Measurements from ENCODE around the gene PKIB.
"Not testable (repeated sequence)": the region's sequence is repeated elsewhere in the genome, so short reads cannot be mapped to it uniquely, and the experiment has no call there.

Gene PKIB

GRCh38 chr6:122734529-122735395 lies 124.6 kb downstream of the PKIB start:
- H3K27me3 ChIP-seq (ENCODE audit: low read depth): peaks cover 17% of the 10 kb centered on the region
- H3K4me1 ChIP-seq: no peaks in the 10 kb centered on the region
- in situ Hi-C loops (cut with MboI; ENCODE audit: low sequenced_read_pairs): no loop called here
- no peaks in the 10 kb centered on the region for H3K9me3 ChIP-seq
- DNase-seq (ENCODE audit: low spot score in 2 of 2): no peak
- H3K4me3 ChIP-seq: no peak overlapping the region
- no peaks in the 10 kb centered on the region for H3K36me3 ChIP-seq (replicated peaks)

DNA sequence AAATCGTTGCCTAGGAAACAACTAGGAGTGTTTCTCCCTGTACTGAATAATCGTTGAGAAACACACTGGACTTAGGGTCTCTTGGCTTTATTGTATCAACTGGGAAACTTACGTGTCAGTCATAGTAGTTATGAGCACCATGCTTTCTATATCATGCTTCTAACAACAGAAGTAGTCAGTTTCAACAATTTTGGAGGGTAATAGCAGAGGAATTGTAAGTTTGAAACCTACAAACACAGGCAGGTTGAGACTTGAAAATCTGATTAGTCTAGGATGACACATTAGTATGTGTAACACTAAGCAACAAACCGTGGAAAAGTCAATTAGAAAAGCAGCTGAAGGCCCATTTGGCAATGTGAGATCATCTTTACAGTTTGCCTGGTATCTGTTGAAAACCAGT lies 125.4 kb downstream of the PKIB start:
- in situ Hi-C loops (cut with MboI; ENCODE audit: low sequenced_read_pairs): no loop called here
- no peaks in the 10 kb centered on the region for H3K36me3 ChIP-seq (replicated peaks)
- H3K27me3 ChIP-seq (ENCODE audit: low read depth): peaks cover 17% of the 10 kb centered on the region
- no peak for DNase-seq (ENCODE audit: low spot score in 2 of 2)
- H3K4me1 ChIP-seq: no peaks in the 10 kb centered on the region
- H3K4me3 ChIP-seq: no peak overlapping the region
- H3K9me3 ChIP-seq: no peaks in the 10 kb centered on the region

GRCh38 chr6:122736163-122736562 lies 126.0 kb downstream of the PKIB start:
- Histone ChIP-seq H3K9me3 (no peaks in the 10 kb centered on the region), H3K4me3 (no peak overlapping the region), H3K27me3 (ENCODE audit: low read depth) (peaks cover 17% of the 10 kb centered on the region), H3K4me1 (no peaks in the 10 kb centered on the region), H3K36me3 (replicated peaks) (no peaks in the 10 kb centered on the region)
- no peak for DNase-seq (ENCODE audit: low spot score in 2 of 2)
- in situ Hi-C loops (cut with MboI; ENCODE audit: low sequenced_read_pairs): no loop called here

- no peak overlapping the region for H3K4me3 ChIP-seq
- in situ Hi-C loops (cut with MboI; ENCODE audit: low sequenced_read_pairs): no loop called here
- H3K27me3 ChIP-seq (ENCODE audit: low read depth): peaks cover 17% of the 10 kb centered on the region
- H3K9me3 ChIP-seq: no peaks in the 10 kb centered on the region
- H3K36me3 ChIP-seq (replicated peaks): no peaks in the 10 kb centered on the region
- H3K4me1 ChIP-seq: no peaks in the 10 kb centered on the region
- no peak for DNase-seq (ENCODE audit: low spot score in 2 of 2)
Measured at GRCh38 chr6:122736616-122737015, 126.4 kb downstream of the PKIB start.

DNA sequence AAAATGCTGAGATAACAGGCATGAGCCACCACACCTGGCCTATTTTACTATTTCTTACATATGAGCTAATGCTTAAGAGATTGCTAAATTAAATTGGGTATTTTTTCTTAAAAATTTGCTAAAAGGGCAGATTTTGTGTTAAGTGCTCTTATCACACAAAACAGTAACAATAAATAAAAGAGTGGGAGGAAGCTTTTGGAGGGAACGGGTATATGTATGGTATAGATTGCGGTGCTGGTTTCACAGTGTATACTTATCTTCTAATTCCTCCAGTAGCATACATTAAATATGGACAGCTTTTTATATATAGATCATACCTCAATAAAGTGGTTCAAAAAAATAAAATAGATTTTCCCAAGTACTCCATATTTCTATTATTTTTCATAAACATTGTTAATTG lies 129.9 kb downstream of the PKIB start:
- no peaks in the 10 kb centered on the region for H3K36me3 ChIP-seq (replicated peaks)
- H3K4me3 ChIP-seq: no peak overlapping the region
- DNase-seq (ENCODE audit: low spot score in 2 of 2): no peak
- H3K9me3 ChIP-seq: no peaks in the 10 kb centered on the region
- no peaks in the 10 kb centered on the region for H3K4me1 ChIP-seq
- H3K27me3 ChIP-seq (ENCODE audit: low read depth): peaks cover 8% of the 10 kb centered on the region; the same call in 1 of the 2 replicates
- in situ Hi-C loops (cut with MboI; ENCODE audit: low sequenced_read_pairs): loop anchor here (10.0 kb wide), 1 partner anchor 95 kb away; no protein-coding TSS in a partner anchor

GRCh38 chr6:122740936-122741335 lies 130.7 kb downstream of the PKIB start:
- no peak for DNase-seq (ENCODE audit: low spot score in 2 of 2)
- in situ Hi-C loops (cut with MboI; ENCODE audit: low sequenced_read_pairs): loop anchor here (10.0 kb wide), 1 partner anchor 94 kb away; no protein-coding TSS in a partner anchor
- H3K9me3 ChIP-seq: no peaks in the 10 kb centered on the region

DNA sequence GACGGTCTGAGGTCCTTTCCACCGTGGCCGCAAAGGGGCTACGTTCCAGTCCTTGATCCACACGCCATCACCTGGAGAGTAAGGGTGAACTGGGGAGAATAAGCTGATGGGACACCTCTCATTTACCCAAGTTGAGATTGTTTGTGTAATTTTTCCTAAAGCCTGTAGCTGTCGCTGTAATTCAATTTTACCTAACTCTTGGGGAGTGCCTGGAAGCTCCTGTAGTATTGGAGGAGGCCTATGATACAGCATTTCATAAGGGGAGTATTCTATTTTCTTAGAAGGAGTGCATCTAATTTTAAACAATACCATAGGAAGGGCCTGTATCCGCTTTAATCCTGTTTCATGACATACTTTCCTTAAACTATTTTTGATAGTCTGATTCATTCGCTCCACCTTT lies 134.0 kb downstream of the PKIB start:
- H3K9me3 ChIP-seq; H3K36me3 ChIP-seq (replicated peaks); DNase-seq (ENCODE audit: low spot score in 2 of 2); H3K4me1 ChIP-seq; H3K4me3 ChIP-seq; H3K27me3 ChIP-seq (ENCODE audit: low read depth): not testable (repeated sequence)
- in situ Hi-C loops (cut with MboI; ENCODE audit: low sequenced_read_pairs): loop anchor here (10.0 kb wide), 1 partner anchor 91 kb away; no protein-coding TSS in a partner anchor

More at GRCh38 chr6:122740936-122741335, 130.7 kb downstream of the PKIB start:
- H3K4me1 ChIP-seq: no peaks in the 10 kb centered on the region
- no peaks in the 10 kb centered on the region for H3K27me3 ChIP-seq (ENCODE audit: low read depth)
- no peak overlapping the region for H3K4me3 ChIP-seq
- no peaks in the 10 kb centered on the region for H3K36me3 ChIP-seq (replicated peaks)

DNA sequence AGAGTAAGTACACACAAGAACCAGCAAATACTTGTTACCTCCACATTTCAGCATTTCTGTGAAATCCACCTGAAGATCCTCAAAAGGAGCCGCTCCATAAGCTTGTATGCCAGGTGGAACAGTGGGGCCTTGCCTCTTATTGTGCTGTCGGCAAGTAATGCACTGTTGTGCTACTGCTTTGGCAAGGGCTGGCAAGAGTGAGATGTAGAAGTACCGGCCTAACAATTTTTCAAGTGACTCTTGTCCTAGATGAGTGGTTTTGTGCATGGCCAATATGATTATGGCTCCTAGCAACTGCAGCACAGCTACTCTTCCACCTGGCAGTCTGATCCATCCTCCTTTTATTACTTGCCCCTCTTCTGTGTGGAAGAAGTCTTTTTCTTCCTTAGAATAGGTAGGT lies 134.7 kb downstream of the PKIB start:
- not testable (repeated sequence) for H3K4me1 ChIP-seq; H3K4me3 ChIP-seq; H3K27me3 ChIP-seq (ENCODE audit: low read depth); DNase-seq (ENCODE audit: low spot score in 2 of 2); H3K36me3 ChIP-seq (replicated peaks); H3K9me3 ChIP-seq
- in situ Hi-C loops (cut with MboI; ENCODE audit: low sequenced_read_pairs): loop anchor here (10.0 kb wide), 1 partner anchor 90 kb away; no protein-coding TSS in a partner anchor

- Histone ChIP-seq H3K4me1 (no peaks in the 10 kb centered on the region), H3K4me3 (no peak overlapping the region), H3K27me3 (ENCODE audit: low read depth) (no peaks in the 10 kb centered on the region), H3K9me3 (no peaks in the 10 kb centered on the region), H3K36me3 (replicated peaks) (no peaks in the 10 kb centered on the region)
- in situ Hi-C loops (cut with MboI; ENCODE audit: low sequenced_read_pairs): loop anchor here (10.0 kb wide), 1 partner anchor 88 kb away; no protein-coding TSS in a partner anchor
- DNase-seq (ENCODE audit: low spot score in 2 of 2): no peak
Measured at GRCh38 chr6:122746688-122747087, 136.5 kb downstream of the PKIB start.

GRCh38 chr6:122747573-122747972 lies 137.4 kb downstream of the PKIB start:
- H3K27me3 ChIP-seq (ENCODE audit: low read depth): no peaks in the 10 kb centered on the region
- H3K4me3 ChIP-seq: no peak overlapping the region
- H3K4me1 ChIP-seq: no peaks in the 10 kb centered on the region
- H3K36me3 ChIP-seq (replicated peaks): no peaks in the 10 kb centered on the region
- in situ Hi-C loops (cut with MboI; ENCODE audit: low sequenced_read_pairs): loop anchor here (10.0 kb wide), 1 partner anchor 87 kb away; no protein-coding TSS in a partner anchor
- no peaks in the 10 kb centered on the region for H3K9me3 ChIP-seq
- no peak for DNase-seq (ENCODE audit: low spot score in 2 of 2)

DNA sequence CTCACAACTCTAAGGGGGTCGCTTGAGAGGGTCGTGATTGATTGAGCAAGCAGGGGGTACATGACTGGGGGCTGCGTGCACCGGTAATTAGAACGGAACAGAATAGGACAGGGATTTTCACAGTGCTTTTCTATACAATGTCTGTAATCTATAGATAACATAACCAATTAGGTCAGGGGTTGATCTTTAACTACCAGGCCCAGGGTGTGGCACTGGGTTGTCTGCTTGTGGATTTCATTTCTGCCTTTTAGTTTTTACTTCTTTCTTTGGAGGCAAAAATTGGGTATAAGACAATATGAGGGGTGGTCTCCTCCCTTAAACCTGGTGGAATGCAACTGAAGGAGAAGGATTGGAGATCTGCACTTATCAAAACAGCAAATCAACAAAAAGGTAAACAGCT lies 138.7 kb downstream of the PKIB start:
- H3K4me1 ChIP-seq; H3K9me3 ChIP-seq; H3K4me3 ChIP-seq; H3K36me3 ChIP-seq (replicated peaks); DNase-seq (ENCODE audit: low spot score in 2 of 2); H3K27me3 ChIP-seq (ENCODE audit: low read depth): not testable (repeated sequence)
- in situ Hi-C loops (cut with MboI; ENCODE audit: low sequenced_read_pairs): loop anchor here (10.0 kb wide), 1 partner anchor 86 kb away; no protein-coding TSS in a partner anchor

GRCh38 chr6:122749451-122750050 lies 139.3 kb downstream of the PKIB start:
- Histone ChIP-seq H3K36me3 (replicated peaks) (no peaks in the 10 kb centered on the region), H3K27me3 (ENCODE audit: low read depth) (no peaks in the 10 kb centered on the region), H3K4me1 (no peaks in the 10 kb centered on the region), H3K9me3 (no peaks in the 10 kb centered on the region), H3K4me3 (no peak overlapping the region)
- DNase-seq (ENCODE audit: low spot score in 2 of 2): no peak
- in situ Hi-C loops (cut with MboI; ENCODE audit: low sequenced_read_pairs): loop anchor here (10.0 kb wide), 1 partner anchor 85 kb away; no protein-coding TSS in a partner anchor

GRCh38 chr6:122751326-122751725 lies 141.1 kb downstream of the PKIB start:
- H3K4me1 ChIP-seq: no peaks in the 10 kb centered on the region
- no peak for DNase-seq (ENCODE audit: low spot score in 2 of 2)
- in situ Hi-C loops (cut with MboI; ENCODE audit: low sequenced_read_pairs): no loop called here
- H3K36me3 ChIP-seq (replicated peaks): no peaks in the 10 kb centered on the region
- H3K9me3 ChIP-seq: no peaks in the 10 kb centered on the region
- H3K27me3 ChIP-seq (ENCODE audit: low read depth): no peaks in the 10 kb centered on the region
- no peak overlapping the region for H3K4me3 ChIP-seq

DNA sequence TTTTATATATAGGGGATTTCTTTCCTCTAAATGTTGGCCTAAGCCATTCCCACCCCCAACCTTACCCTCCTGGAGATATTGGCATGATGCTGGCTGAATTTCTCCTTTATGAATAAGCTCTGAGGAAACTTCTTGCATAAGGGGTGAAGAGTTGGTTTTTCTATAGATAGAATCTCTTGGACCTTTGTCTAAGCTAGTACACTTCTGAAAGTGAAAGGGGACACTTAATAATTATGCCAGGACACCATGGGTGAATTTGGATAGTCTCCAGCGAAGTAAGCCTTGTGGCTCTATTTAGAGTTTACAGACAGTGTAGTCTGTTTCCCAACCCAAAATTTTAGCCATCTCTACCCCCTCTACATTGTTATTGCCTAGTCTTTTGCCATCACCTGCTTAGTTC lies 142.3 kb downstream of the PKIB start:
- H3K4me3 ChIP-seq: no peak overlapping the region
- no peaks in the 10 kb centered on the region for H3K4me1 ChIP-seq
- in situ Hi-C loops (cut with MboI; ENCODE audit: low sequenced_read_pairs): no loop called here
- H3K9me3 ChIP-seq: no peaks in the 10 kb centered on the region
- H3K36me3 ChIP-seq (replicated peaks): no peaks in the 10 kb centered on the region
- no peaks in the 10 kb centered on the region for H3K27me3 ChIP-seq (ENCODE audit: low read depth)
- DNase-seq (ENCODE audit: low spot score in 2 of 2): no peak

Measured in HAP-1 (cell line).